Karpas-422 (cell line): ENCODE results near the gene C19orf85. TPM values are rescaled to one million over a fixed set of nuclear protein-coding genes. Genes with fewer than 3 reads are reported as not detected.
"Not testable (repeated sequence)": the region's sequence is repeated elsewhere in the genome, so short reads cannot be mapped to it uniquely, and the experiment has no call there.

ENCODE experiments used
- DNase-seq: peaks from one replicate; pipeline ENCODE4 v3.0.0-alpha.2; 2015
- H2AFZ ChIP-seq: fragments of 200-600 bp; sonication (generic); 2 replicates; pipeline ENCODE4 v1.6.1; 2014; ENCODE audit warnings: antibody characterized with exemption, low read length, mixed read lengths
- H3K27ac ChIP-seq: fragments of 200-600 bp; sonication (generic); 2 replicates; pipeline ENCODE4 v1.5.1; 2014; ENCODE audit warnings: mild to moderate bottlenecking, low read length, moderate library complexity
- H3K27me3 ChIP-seq: fragments of 200-600 bp; sonication (generic); 2 replicates; pipeline ENCODE4 v1.6.1; 2014; ENCODE audit warnings: low read length, mixed read lengths
- H3K36me3 ChIP-seq: fragments of 200-600 bp; sonication (generic); 2 replicates; pipeline ENCODE4 v1.6.1; 2014; ENCODE audit warnings: low read length, mixed read lengths; ENCODE audit not compliant: insufficient read depth
- H3K4me1 ChIP-seq: fragments of 200-600 bp; sonication (generic); 2 replicates; pipeline ENCODE4 v1.6.1; 2014; ENCODE audit warnings: mild to moderate bottlenecking, low read length, mixed read lengths
- H3K4me2 ChIP-seq: fragments of 200-600 bp; sonication (generic); 2 replicates; pipeline ENCODE4 v1.6.1; 2014; ENCODE audit warnings: low read length, low read depth, mild to moderate bottlenecking; ENCODE audit not compliant: poor library complexity, severe bottlenecking
- H3K4me3 ChIP-seq: fragments of 200-600 bp; sonication (generic); 2 replicates; pipeline ENCODE4 v1.5.1; 2014; ENCODE audit warnings: mild to moderate bottlenecking, antibody characterized with exemption, low read length, mixed read lengths
- H3K79me2 ChIP-seq: fragments of 200-600 bp; sonication (generic); 2 replicates; pipeline ENCODE4 v1.6.1; 2014; ENCODE audit warnings: mild to moderate bottlenecking, low read length, mixed read lengths
- H3K9ac ChIP-seq: fragments of 200-600 bp; sonication (generic); 2 replicates; pipeline ENCODE4 v1.6.0; 2014; ENCODE audit warnings: low read length
- H3K9me2 ChIP-seq: fragments of 200-600 bp; sonication (generic), shearing (Covaris generic); replicated peaks from 2 replicates; pipeline ENCODE4 v1.6.0; 2014; ENCODE audit warnings: mild to moderate bottlenecking, low read length, moderate library complexity; ENCODE audit not compliant: insufficient read depth
- H3K9me3 ChIP-seq: fragments of 300-700, 200-600 bp; sonication (generic); 2 replicates; pipeline ENCODE4 v1.6.1; 2014; ENCODE audit warnings: low read length, mixed read lengths
- H4K20me1 ChIP-seq: fragments of 200-600 bp; sonication (generic); 2 replicates; pipeline ENCODE4 v1.6.1; 2014; ENCODE audit warnings: mild to moderate bottlenecking, antibody characterized with exemption, low read length, low read depth; ENCODE audit not compliant: insufficient read depth
- total RNA-seq: library from RNA; depleted of rRNA; stranded (reverse); fragments of >200 nt; shearing (Covaris generic); gene quantifications from 2 replicates; pipeline ENCODE4 v1.2.3, GENCODE V29; 2014; ENCODE audit warnings: low replicate concordance

Gene C19orf85
- total RNA-seq, 1 experiment from 2014 or later, result not detected

- Histone ChIP-seq H3K36me3 (no peaks in the 10 kb centered on the region), H3K9me2 (no peaks in the 10 kb centered on the region), H3K79me2 (no peaks in the 10 kb centered on the region), H3K4me2 (no peak overlapping the region), H2AFZ (no peak overlapping the region), H3K4me1 (no peaks in the 10 kb centered on the region), H3K9me3 (no peaks in the 10 kb centered on the region), H3K9ac (no peak overlapping the region), H3K4me3 (no peak overlapping the region), H3K27me3 (0 out of 2 replicates have a peak, but pooled peaks cover 2% of the 10 kb centered on the region), H3K27ac (no peak overlapping the region), H4K20me1 (no peaks in the 10 kb centered on the region)
- no peak for DNase-seq
These were observed 38.5 kb downstream of the C19orf85 start for GRCh38 chr19:55426042-55426441.

- Histone ChIP-seq H3K9me3 (no peaks in the 10 kb centered on the region), H3K4me3 (no peak overlapping the region), H3K27me3 (0 out of 2 replicates have a peak, but pooled peaks cover 2% of the 10 kb centered on the region), H3K4me1 (no peaks in the 10 kb centered on the region), H3K27ac (no peak overlapping the region), H3K9ac (no peak overlapping the region), H3K4me2 (no peak overlapping the region), H2AFZ (no peak overlapping the region), H3K79me2 (no peaks in the 10 kb centered on the region), H3K36me3 (no peaks in the 10 kb centered on the region), H4K20me1 (no peaks in the 10 kb centered on the region), H3K9me2 (no peaks in the 10 kb centered on the region)
- DNase-seq, result no peak
These were observed 40.0 kb downstream of the C19orf85 start for GRCh38 chr19:55424518-55424917.

- H3K9me3 ChIP-seq, result no peaks in the 10 kb centered on the region
- no peak overlapping the region for H2AFZ ChIP-seq
- H3K9me2 ChIP-seq, result no peaks in the 10 kb centered on the region
- H3K4me3 ChIP-seq, result no peak overlapping the region
- H3K9ac ChIP-seq, result no peak overlapping the region
- no peak for DNase-seq
- H3K27ac ChIP-seq, result no peak overlapping the region
- H4K20me1 ChIP-seq, result no peaks in the 10 kb centered on the region
- no peaks in the 10 kb centered on the region for H3K36me3 ChIP-seq
- no peaks in the 10 kb centered on the region for H3K4me1 ChIP-seq
- H3K27me3 ChIP-seq, result peaks cover 2% of the 10 kb centered on the region; the same call in 1 of the 2 replicates
- no peak overlapping the region for H3K4me2 ChIP-seq
- no peaks in the 10 kb centered on the region for H3K79me2 ChIP-seq
These were observed 41.1 kb downstream of the C19orf85 start for GRCh38 chr19:55423225-55424005.

- not testable (repeated sequence) for H4K20me1 ChIP-seq, DNase-seq, H3K4me1 ChIP-seq, H3K4me3 ChIP-seq, H3K27me3 ChIP-seq, H3K79me2 ChIP-seq, H3K9me2 ChIP-seq, H3K36me3 ChIP-seq, H3K9me3 ChIP-seq, H3K9ac ChIP-seq, H2AFZ ChIP-seq, H3K27ac ChIP-seq, H3K4me2 ChIP-seq
These were observed 43.3 kb downstream of the C19orf85 start for GRCh38 chr19:55421281-55421680.

- H3K9ac ChIP-seq, result no peak overlapping the region
- no peaks in the 10 kb centered on the region for H3K9me3 ChIP-seq
- H3K4me3 ChIP-seq, result no peak overlapping the region
- no peak overlapping the region for H2AFZ ChIP-seq
- no peaks in the 10 kb centered on the region for H3K79me2 ChIP-seq
- H3K9me2 ChIP-seq, result no peaks in the 10 kb centered on the region
- H4K20me1 ChIP-seq, result no peaks in the 10 kb centered on the region
- H3K27ac ChIP-seq, result no peak overlapping the region
- H3K4me1 ChIP-seq, result no peaks in the 10 kb centered on the region
- peaks cover 2% of the 10 kb centered on the region; the same call in 1 of the 2 replicates for H3K27me3 ChIP-seq
- no peaks in the 10 kb centered on the region for H3K36me3 ChIP-seq
- DNase-seq, result no peak
- H3K4me2 ChIP-seq, result no peak overlapping the region
These were observed 44.8 kb downstream of the C19orf85 start for GRCh38 chr19:55419624-55420236.

GRCh38 chr19:55419103-55419502 is 45.4 kb downstream of the C19orf85 start:
- no peak overlapping the region for H3K4me2 ChIP-seq
- H3K9ac ChIP-seq, result no peak overlapping the region
- H3K36me3 ChIP-seq, result no peaks in the 10 kb centered on the region
- H4K20me1 ChIP-seq, result no peaks in the 10 kb centered on the region
- H3K27ac ChIP-seq, result no peak overlapping the region
- H3K9me3 ChIP-seq, result no peaks in the 10 kb centered on the region
- no peak overlapping the region for H3K4me3 ChIP-seq
- no peaks in the 10 kb centered on the region for H3K4me1 ChIP-seq
- no peak overlapping the region for H2AFZ ChIP-seq
- peak; percentile 67 for DNase-seq
- H3K27me3 ChIP-seq, result peaks cover 2% of the 10 kb centered on the region; the same call in 1 of the 2 replicates
- no peaks in the 10 kb centered on the region for H3K9me2 ChIP-seq
- H3K79me2 ChIP-seq, result no peaks in the 10 kb centered on the region

GRCh38 chr19:55418185-55418584 is 46.4 kb downstream of the C19orf85 start:
- Histone ChIP-seq H3K27me3 (no peaks in the 10 kb centered on the region; the same call in 1 of the 2 replicates), H3K4me2 (no peak overlapping the region)
- DNase-seq, result peak; percentile 86

More at GRCh38 chr19:55418185-55418584, 46.4 kb downstream of the C19orf85 start:
- H3K9me3 ChIP-seq, result no peaks in the 10 kb centered on the region
- no peak overlapping the region for H2AFZ ChIP-seq
- H3K9me2 ChIP-seq, result no peaks in the 10 kb centered on the region
- no peaks in the 10 kb centered on the region for H3K4me1 ChIP-seq
- no peaks in the 10 kb centered on the region for H4K20me1 ChIP-seq
- H3K36me3 ChIP-seq, result no peaks in the 10 kb centered on the region
- H3K27ac ChIP-seq, result no peak overlapping the region
- H3K4me3 ChIP-seq, result no peak overlapping the region
- no peak overlapping the region for H3K9ac ChIP-seq
- H3K79me2 ChIP-seq, result no peaks in the 10 kb centered on the region
